Activated gamma-delta T cell treated with Interleukin-2 at 50 U/mL for 16 hours (primary cell): ENCODE measurements around the gene ZNF672.
"Not testable (repeated sequence)": the region's sequence is repeated elsewhere in the genome, so short reads cannot be mapped to it uniquely, and the experiment has no call there.

Experiments
- DNase-seq: peaks from one replicate; pipeline ENCODE4 v3.0.0-alpha.2; 2020

ZNF672 gene

DNA sequence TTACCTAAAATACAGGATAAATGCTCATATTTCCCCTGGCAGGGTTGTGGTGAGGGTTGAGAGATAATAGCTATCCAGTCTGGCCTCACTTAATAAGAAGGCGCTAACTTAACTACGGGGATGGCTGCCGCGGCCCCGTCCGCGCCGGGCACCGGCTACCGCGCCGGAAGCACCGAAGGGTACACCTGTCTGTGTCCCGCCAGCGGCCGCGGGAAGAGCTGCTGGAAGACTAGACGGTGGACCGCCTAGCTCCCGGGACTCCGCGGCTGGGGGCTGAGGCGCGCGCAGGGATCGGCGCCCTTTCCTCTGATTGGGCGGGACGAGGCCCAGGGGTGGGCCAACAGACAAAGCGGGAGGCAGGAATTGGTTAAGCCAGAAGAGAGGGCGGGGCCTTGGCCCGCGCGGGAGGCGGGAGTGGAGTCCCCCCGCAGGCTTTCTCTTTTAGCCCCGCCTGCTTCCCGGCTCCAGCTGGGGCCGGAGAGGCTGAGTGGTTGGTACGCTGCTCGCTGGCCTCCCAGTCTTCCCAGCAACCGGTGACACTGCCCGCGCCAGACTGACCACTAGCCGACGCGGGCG lies at the start of gene ZNF672:
TSS of gene ZNF672 (plus strand) at position 444 of the 576 bp plus-strand sequence. CDS start 9,051 bp downstream, outside the sequence.
- DNase-seq, result peak; percentile 90

DNA sequence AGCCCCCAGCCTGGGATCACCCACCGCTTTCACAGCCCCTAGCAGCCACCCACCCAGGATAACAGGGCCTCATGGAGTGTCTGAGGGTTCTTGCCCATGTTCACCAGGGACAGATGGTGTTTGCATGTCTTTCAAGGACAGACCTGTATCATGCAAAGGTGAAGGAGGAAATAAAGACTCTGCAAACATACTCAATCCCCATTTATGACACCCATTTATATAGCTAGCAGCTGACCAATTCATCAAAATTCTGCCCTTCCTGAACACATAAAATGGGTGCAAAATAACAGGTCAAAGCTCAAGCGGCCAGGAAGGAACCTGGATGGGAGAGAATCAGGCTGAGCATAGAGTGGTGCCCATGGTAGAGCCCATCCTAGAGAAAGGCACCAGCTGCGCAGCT lies 49.7 kb upstream of the ZNF672 start:
- no peak for DNase-seq

DNA sequence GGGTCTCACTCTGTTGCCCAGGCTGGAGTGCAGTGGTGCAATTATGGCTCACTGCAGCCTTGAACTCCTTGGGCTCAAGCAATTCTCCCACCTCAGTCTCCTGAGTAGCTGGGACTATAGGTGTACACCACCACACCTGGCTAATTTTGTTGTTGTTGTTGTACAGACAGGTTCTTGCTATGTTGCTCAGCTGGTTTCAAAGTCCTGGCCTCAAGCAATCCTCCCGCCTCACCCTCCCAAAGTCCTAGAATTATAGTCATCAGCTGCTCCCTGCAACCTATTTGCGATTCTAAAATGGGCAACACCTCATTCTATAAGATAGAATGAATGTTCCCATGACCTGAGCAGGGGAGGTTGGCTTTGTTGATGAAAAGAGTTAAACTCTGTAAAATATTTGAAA lies 48.7 kb upstream of the ZNF672 start:
- not testable (repeated sequence) for DNase-seq

DNA sequence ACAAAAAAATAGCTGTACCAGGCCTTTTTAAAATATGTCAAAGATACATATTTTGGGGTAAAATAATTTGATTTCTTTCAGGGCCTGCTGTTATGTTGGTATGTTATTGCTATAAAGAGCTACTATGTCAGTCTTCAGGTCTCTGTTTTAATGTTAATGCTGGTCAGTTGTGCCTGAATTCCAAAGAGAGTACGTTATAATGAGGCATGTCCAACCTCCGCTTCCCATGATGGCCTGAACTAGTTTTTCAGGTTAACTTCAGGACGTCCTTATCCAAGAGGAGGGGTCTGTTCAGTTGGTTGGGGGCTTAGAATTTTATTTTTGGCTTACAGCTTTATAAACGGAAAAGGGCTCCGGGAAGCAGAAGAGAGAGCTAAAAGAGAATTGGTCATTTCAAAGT lies 47.6 kb upstream of the ZNF672 start:
- DNase-seq, result no peak

DNA sequence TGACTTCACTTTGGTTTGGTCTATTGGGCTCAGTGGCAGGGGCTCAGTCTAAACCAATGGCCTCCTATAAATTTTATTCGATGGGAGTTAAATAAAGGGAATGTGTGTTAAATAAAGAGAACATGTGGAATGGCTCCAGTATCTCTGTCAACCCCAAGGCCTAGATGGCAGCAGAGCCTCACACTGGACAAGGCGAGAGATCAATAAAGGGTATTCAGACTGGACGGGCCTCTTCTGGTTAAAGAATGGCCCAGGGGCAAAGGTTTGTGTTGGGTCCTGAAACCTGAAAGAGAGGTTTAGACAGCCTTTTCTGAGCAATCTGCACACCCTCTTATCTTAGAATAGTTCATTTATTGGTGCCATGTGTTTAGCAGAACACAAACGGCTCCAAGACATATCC lies 47.0 kb upstream of the ZNF672 start:
- no peak for DNase-seq

DNA sequence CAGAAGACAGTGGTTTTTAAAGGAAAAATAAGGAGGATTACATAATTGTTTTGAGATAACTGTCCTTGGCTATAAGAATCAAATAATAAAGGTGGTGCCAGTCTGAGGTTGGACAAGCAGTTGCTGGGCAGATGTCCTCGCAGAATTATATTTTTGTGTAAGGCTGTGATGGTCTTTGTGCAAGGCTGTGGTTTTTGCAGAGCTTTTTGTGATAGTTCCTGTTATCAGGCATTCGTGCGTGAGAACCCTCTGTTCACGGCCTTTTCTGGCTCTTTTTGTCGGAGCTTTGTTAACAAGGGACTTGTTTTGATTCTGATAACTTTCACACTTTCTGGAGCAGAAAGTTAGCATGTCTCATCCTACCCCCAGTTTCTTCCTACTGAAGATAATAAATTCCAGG lies 45.7 kb upstream of the ZNF672 start:
- DNase-seq, result no peak

DNA sequence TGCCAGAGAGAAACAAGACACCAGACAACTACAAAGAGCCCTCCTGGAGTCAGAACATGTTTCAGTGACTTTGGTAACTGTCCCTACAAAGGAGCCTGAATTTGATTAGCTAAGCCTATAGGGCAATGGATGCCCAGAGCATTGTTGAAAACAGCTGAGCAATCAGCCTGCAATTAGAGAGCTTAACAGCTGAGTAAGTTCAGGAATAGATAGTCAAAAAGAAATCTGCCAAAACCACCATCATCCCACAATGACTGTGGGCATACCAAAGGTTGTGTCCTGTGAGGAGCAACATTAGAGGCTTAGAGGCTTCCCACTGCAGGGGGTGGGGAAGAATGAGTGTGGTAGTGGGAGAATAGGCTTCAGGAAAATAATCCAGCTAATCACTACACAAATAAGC lies 44.4 kb upstream of the ZNF672 start:
- no peak for DNase-seq

DNA sequence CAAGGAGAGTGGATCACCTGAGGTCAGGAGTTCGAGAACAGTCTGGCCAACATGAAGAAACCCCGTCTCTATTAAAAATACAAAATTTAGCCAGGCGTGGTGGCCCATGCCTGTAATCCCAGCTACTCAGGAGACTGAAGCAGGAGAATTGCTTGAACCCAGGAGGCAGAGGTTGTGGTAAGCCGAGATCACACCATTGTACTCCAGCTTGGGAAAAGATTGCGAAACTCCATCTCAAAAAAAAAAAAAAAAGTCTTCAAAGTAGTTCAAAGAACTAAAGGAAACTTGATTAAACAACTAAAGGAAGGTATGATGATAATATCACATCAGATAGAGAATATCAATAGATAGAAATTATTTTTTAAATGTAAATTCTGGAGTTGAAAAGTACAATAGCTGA lies 43.4 kb upstream of the ZNF672 start:
- not testable (repeated sequence) for DNase-seq

DNA sequence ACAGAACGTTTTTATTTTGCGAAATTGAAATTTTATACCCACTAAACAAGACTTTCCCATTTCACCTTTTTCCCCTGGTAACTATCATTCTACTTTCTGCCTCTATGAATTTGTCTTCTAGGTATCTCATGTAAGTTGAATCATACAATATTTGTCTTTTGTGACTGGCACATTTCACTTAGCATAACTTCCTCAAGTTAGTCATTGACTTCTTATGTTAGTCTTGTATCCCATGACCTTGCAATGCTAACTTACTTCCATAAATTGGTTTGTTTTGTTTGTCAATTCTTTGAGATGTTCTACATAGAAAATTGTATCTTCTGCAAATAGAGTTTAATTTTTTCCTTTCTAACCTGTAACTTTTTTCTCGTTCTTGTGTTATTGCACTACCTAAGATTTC lies 39.2 kb upstream of the ZNF672 start:
- DNase-seq, result no peak

DNA sequence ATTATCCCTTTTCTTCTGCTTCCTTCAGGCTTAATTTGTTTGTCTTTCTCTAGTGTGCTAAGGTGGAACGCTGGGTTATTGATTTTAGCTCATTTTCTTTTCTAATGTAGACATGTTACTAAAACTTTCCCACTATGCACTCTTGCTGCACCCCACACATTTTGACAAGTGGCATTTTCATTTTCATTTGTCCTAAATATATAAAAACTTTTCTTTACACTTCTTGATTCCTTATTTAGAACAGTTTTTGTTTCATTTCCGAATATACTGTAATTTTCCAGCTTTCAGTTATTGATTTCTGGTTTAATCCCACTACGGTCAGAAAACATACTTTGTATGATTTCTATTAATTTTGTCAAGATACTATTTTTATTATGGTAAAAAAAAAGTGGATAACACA lies 37.6 kb upstream of the ZNF672 start:
- DNase-seq, result no peak

DNA sequence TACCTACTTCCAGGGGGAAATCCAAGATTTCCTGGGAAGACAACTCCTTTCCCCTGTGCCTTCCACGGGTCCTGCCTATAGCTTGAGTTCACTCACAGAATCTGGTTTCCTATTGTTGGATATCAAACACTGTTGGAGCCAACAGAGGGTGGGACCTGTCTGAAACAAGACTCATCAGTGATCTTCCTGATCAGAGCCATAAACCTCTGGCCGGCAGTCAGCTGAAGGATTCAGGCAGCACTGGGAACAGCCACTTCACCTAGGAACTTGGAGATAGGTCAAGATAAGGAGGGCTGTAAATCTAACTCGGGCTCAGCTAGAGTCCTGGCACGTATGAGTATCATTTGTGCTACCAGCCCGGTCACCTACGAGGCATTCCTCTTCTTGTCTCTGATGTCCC lies 35.6 kb upstream of the ZNF672 start:
- DNase-seq, result no peak

DNA sequence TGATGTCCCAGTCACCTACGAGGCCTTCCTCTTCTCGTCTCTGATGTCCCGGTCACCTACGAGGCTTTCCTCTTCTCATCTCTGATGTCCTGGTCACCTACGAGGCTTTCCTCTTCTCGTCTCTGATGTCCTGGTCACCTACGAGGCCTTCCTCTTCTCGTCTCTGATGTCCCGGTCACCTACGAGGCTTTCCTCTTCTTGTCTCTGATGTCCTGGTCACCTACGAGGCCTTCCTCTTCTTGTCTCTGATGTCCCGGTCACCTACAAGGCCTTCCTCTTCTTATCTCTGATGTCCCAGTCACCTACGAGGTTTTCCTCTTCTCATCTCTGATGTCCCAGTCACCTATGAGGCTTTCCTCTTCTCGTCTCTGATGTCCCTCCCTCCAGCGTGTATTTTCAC lies 34.5 kb upstream of the ZNF672 start:
- DNase-seq, result not testable (repeated sequence)

DNA sequence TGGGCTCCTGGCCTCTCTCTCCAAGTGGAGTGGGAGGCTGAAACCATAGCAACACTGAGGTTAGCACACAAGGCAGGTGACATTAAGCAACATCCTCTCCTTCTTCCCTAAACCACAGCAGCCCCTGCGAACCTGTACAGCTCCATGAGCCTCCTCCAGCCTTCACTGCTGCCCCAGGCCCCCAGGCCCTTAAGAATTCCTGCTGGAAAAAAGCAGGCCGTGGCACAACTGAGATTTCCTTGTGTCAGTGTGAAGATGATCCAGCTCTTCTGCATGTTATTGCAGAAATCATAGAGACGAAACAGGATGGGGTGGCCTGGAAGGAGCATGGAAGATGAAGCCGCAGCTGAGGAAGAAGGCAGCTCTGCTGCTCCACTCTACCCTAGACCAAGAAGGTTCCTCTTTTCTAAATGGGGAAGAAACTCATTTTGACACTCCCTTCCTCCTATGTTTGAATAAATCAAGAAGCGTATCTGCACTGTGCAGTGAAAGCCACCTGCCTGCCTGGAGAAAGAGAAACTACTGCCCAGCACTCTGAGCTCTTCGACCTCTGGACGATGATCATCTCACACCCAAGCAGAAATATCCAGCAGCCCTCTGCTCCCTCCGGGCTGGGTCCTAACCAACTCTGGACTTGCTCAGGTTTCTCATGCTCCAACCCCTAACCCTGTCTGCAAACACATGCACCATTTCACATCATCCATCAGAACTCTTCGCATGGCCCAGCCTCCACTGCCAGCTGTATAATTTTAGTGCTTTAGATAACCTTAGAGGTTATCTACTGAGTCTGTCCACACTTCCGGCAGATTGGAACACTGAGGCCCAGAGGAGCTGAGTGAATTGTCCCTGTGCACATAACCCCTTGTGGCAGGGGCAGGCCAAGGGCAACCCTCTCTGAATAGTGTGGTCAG lies 33.0 kb upstream of the ZNF672 start:
- no peak for DNase-seq

DNA sequence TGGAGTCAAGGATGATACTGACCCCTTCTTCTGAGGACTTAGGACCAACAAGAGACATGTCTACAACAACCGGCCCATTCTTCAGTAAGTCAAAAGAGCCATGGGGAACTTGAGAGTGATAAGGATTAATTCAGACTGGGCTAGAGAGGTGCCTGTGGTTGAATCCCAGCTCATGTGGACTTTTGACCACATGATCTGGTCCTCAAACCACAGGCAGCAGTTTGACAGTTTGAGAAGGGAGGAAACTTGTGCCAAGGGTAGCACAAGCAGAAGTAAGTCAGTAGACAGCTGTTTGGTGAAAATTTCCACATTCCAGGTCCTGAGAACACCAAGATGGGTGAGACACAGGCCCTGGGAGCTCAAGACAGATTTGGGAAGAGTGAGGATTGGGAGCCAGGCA lies 32.1 kb upstream of the ZNF672 start:
- no peak for DNase-seq

DNA sequence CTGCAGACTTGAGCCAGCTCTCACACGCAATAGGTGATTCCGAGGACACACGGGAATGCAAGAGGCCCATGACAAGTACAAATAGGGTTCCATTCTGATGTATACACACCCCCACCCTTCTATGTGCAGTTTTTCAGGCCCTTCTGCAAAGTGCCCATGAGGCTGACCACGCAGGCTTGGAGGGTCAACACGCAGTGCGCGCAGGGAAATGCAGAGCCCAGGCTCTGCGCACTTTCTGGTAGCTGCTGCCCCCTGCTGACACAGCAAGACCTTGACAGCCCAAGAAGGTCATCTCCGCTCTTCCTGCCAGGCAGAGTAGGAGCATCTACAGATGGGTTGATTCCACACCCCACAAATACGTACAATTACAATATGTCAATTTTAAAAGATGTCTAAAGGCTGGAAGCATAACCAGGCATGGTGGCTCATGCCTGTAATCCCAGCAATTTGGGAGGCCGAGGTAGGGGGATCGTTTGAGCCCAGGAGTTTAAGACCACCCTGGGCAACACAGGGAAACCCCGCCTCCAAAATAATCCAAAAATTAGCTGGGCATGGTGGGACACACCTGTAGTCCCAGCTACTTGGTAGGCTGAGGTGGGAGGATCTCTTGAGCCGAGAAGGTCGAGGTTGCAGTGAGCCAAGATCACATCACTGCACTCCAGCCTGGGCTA lies 30.8 kb upstream of the ZNF672 start:
- peak; percentile 19 for DNase-seq

DNA sequence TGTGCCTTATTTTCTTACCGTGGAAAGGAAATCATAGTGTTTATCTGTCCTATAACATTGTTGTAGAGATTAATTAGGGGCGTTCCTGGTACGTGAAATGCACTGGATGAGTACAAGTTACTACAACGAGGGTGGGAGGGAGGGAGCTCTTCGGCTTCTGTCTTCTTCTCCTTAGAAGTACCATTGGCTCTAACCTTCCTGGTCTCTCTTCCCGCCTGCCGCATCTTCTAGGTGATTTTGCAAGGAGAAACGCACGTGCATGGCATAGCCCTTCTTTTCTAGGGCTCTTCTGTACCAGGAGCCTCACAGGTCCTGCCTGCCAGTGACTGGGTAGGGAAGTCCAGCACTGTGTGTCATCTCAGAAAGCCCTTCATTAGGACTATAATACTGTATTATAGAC lies 29.1 kb upstream of the ZNF672 start:
- no peak for DNase-seq

DNA sequence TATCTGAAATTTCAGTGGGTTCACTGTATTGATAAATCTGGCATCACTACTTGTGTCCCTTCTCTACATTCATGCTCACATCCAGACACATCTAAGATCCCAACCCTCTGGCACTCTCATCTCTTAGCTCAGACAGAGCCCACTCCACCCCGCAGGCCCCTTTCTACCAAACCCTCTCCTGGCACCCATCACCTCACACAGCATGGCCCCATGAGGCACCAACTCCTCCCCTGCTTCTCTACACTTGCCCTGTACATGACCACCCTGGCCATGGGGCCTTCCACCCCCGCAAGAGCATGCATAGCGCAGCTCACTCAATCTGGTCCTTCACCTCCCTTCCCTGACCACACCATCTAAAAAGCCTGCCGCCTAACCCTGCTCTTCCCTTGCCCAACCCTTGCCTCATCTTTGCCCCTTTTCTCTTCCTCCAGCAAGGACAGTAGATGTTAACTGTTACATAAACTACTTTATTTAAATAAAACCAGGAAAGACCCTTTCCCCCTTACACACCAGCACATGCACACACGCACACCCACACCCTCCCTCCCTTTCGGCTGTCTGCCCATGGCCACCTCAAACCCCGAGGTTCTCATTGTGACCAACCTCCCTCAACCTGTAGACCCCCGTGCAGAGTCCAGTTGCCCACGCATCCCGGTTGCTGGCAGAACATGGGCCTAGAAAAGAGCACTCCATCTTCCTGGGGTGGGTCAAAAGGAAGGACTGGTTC lies 27.9 kb upstream of the ZNF672 start:
- DNase-seq, result no peak

DNA sequence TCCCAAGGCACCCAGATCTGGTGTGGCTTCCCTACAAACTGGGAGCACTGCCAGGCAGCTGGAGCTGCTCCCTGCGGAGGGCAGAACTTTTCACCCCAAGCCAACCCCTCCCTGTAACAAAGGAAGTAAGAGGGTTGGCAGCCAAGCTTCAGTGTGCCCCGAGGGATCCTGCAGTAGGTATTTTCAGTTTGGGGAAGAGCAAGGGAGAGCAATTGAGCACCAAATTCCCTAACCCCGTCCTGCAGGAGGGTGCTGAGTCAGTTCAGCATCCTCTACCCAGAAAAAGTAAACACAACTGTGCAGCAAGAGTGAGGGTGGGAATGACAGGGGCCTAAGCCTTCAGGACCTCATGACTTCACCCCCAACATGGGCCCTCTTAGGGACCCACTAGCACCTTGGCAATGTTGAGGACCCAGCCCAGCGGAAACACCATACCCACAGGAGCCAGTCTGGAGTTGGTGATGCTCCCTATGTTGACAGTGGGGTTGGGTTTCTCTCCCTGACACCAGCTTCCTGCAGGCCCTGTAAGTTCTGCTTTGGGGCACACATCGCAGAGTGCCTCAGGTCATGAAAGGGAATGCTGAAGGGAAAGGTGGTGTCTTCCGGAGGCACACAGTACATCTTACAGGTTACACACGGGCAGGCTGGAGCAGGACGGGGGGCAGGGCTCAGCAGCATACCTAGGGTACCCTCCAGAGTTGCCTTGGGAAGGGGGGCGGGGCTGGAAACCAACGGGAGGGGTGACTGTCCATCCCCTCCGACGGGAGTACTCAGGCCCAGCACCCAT lies 27.1 kb upstream of the ZNF672 start:
- DNase-seq, result no peak

DNA sequence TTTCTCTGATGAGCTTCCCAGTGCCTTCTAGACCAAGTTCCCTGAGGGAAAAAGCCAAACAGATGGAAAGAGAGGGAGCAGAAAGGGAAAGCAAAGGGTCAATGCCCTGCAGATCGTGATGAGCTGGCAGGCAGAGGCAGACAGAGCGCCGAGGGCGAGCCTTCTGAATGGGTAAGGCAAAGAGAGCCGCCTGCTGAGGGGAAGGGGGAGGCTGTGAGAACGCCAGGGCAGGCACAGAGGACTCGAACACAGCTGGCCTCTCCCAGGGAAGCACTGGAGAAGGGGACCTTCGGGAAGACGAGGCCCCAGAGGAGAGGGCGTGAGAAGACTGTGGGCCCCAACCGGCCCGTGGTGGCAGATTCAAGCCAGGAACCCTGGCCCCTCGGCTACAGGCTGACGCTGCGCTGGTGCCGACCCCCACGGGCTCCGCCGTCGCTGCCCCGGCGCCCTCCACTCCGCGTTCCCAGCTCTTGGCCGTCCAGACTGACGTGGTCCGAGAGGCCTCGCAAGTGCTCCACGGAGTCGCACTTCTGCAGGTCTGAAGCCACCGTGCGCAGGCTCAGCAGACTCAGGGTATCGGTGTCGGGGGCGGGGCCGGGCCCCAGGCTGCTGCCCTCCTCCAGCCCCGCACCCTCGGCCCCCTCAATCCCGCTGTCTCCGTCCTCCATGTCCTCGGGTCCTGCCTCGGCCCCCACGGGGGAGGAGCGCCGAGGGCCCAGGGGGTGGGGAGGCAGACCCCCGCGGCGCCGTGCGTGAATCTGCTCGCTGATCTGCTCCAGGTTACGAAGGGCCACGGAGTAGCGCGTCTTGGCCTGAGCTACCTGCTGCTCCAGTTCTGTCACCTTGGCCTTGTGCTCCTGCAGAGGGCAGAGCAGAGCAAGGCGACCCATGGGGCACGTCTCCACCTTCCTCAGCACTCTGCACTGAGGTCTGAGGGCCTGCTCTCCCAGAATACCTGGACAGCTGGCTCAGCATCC lies 26.2 kb upstream of the ZNF672 start:
- DNase-seq, result no peak

DNA sequence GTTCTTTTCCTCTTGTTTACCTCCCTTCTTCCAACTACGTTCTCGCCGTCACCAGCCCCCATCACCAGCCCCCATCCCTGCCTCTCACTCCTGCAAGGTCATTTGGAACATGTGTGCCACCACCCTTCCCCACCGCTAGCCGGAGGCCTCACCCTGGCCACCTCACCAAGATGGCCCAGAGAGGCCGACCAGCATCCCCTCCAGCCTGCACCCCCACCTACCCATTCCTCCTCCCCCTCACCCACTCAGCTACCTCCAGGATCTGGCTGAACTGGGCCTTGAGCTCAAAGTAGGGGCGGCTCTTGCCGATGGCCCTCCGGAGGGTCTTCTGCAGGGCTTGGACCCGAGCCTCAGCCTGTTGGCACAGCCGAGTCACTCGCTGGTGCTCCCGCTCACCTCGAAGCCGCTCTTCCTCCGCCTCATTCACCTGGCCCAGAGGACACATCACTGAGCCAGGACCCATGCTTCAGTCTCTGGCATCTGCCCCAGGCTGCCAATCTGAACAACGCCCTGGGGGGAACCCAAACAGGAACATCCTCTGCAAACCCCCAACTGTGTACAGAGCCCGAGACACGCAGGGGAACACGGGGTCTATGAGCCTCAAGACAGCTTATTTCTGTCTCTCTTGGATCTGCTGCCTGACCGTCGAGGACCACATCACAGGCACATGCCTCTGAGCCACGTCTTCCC lies 25.1 kb upstream of the ZNF672 start:
- no peak for DNase-seq

DNA sequence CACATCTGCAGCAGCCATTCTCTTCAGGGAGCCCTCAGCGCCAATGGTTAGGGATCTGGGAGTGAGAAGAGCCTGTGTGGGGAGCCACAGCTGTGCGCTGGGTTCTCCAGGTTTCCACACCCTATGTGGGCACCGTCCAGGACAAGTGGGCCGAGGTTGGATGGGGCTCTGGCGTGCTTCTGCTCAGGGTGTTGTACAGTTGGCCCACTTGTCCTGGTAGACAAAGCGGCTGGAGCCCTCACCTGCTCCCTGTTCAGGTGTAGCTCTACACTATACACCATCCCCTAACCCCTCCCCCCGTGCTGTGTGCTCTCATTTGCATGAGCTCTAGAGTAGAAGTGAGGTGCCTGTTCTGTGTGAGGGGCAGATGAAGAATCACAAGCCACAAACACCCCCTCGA lies 24.5 kb upstream of the ZNF672 start:
- DNase-seq, result no peak
